ENCODE measurements around the gene EVI5L.

GRCh38 chr19:7830823-7831222 is 805 bp downstream of the EVI5L start:
- TF ChIP-seq, protein P1, sequence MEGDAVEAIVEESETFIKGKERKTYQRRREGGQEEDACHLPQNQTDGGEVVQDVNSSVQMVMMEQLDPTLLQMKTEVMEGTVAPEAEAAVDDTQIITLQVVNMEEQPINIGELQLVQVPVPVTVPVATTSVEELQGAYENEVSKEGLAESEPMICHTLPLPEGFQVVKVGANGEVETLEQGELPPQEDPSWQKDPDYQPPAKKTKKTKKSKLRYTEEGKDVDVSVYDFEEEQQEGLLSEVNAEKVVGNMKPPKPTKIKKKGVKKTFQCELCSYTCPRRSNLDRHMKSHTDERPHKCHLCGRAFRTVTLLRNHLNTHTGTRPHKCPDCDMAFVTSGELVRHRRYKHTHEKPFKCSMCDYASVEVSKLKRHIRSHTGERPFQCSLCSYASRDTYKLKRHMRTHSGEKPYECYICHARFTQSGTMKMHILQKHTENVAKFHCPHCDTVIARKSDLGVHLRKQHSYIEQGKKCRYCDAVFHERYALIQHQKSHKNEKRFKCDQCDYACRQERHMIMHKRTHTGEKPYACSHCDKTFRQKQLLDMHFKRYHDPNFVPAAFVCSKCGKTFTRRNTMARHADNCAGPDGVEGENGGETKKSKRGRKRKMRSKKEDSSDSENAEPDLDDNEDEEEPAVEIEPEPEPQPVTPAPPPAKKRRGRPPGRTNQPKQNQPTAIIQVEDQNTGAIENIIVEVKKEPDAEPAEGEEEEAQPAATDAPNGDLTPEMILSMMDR (IDR thresholded peaks at IDR 0.05), result no peak
- TF ChIP-seq POLR2A (IDR thresholded peaks at IDR 0.05) (no peak), EP300 (IDR thresholded peaks at IDR 0.05) (no peak)

Data from tibial nerve (tissue), 4 donors.